ENCODE results near the gene ATG13. TPM values are rescaled to one million over a fixed set of nuclear protein-coding genes. Genes with fewer than 3 reads are reported as not detected.

Gene ATG13
- total RNA-seq, 1 donor from 2014 or later = 51.3 TPM

DNA sequence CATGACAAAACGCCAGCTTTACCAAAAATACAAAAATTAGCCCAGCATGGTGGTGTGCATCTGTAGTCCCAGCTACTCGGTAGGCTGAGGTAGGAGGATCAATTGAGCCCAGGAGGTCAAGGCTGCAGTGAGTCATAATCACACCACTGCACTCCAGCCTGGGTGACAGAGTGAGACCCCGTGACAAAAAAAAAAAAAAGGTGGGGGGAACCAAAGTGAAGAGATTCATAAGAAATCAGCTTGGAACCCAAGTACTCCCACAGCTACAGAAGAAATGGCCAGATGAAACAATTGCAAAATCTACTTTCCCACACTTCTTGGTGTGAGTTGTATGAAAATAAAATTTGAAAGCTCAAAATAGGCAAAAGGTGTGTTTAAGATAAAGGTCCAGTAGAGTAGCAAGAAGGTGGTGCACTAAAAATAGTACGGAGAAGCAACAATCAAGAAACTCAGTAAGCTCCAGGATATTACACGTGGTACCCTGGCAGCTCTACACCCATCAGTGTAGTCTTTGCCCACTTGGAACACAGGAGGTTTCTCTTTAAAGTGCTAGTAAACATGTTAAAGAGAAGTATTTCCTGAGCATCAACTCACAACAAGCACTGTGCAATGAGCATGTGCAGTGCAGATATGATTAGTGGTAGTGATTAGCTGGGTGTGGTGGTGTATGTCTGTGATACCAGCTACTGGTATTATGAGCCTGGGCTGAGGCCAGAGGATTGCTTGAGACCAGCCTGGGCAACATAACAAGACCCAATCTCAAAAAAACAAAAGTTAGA, 5.6 kb upstream of the ATG13 start:
- Mint-ChIP-seq H3K27ac (ENCODE audit: unreplicated experiment) (no peak overlapping the region), H3K4me3 (peak overlapping the region; percentile 10), H3K27me3 (ENCODE audit: low read depth) (no peaks in the 10 kb centered on the region), H3K9me3 (no peaks in the 10 kb centered on the region), H3K4me1 (peaks cover 6% of the 10 kb centered on the region), H3K36me3 (ENCODE audit: low read depth) (no peaks in the 10 kb centered on the region)
- no peak for TF ChIP-seq CTCF (conservative IDR thresholded peaks at IDR 0.05)
- no peak for DNase-seq (ENCODE audit: low read depth, low spot score)

GRCh38 chr11:46612326-46612725, 5.0 kb upstream of the ATG13 start:
- H3K27me3 Mint-ChIP-seq (ENCODE audit: low read depth) = no peaks in the 10 kb centered on the region
- H3K27ac Mint-ChIP-seq (ENCODE audit: unreplicated experiment) = no peak overlapping the region
- peaks cover 8% of the 10 kb centered on the region for H3K4me1 Mint-ChIP-seq
- H3K9me3 Mint-ChIP-seq = no peaks in the 10 kb centered on the region
- no peak overlapping the region for H3K4me3 Mint-ChIP-seq
- no peak for TF ChIP-seq CTCF (conservative IDR thresholded peaks at IDR 0.05)
- no peaks in the 10 kb centered on the region for H3K36me3 Mint-ChIP-seq (ENCODE audit: low read depth)
- no peak for DNase-seq (ENCODE audit: low read depth, low spot score)

GRCh38 chr11:46615756-46616155, 1.6 kb upstream of the ATG13 start:
- TF ChIP-seq CTCF (conservative IDR thresholded peaks at IDR 0.05) = no peak
- DNase-seq (ENCODE audit: low read depth, low spot score) = no peak
- Mint-ChIP-seq H3K4me1 (peaks cover 24% of the 10 kb centered on the region), H3K27ac (ENCODE audit: unreplicated experiment) (no peak overlapping the region), H3K36me3 (ENCODE audit: low read depth) (no peaks in the 10 kb centered on the region), H3K4me3 (peak overlapping the region; percentile 94), H3K9me3 (no peaks in the 10 kb centered on the region), H3K27me3 (ENCODE audit: low read depth) (no peaks in the 10 kb centered on the region)

DNA sequence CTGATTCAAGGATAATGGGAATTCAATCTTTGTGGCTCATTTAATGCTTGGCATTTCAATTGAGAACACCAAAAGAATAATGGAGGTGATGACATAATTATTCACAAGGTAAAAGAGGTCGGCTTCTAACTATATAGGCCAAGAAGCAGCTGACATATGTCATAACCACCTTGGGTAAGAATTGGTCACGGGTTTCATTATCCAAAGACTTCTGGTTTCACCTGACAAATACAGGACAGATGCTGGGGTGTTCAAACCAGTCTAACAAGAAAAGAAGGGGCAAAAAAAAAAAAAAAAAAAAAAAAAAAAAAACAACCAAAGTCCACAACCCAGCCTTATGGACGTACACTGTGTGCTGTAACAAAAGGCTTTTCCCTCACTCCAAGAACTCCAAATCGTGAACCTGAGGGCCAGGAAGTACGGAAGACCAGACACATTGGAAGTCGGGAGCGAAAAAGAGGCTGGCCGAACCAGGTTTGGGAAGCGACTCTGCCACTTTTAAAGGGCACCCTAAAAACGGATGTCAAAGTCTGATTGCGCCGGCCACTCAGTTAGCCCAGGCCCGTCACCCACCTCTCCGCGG, 711 bp upstream of the ATG13 start:
- peaks cover 24% of the 10 kb centered on the region for H3K4me1 Mint-ChIP-seq
- peak overlapping the region; percentile 89 for H3K27ac Mint-ChIP-seq (ENCODE audit: unreplicated experiment)
- no peaks in the 10 kb centered on the region for H3K36me3 Mint-ChIP-seq (ENCODE audit: low read depth)
- no peaks in the 10 kb centered on the region for H3K9me3 Mint-ChIP-seq
- H3K4me3 Mint-ChIP-seq = peak overlapping the region; percentile 94
- DNase-seq (ENCODE audit: low read depth, low spot score) = no peak
- no peaks in the 10 kb centered on the region for H3K27me3 Mint-ChIP-seq (ENCODE audit: low read depth)
- no peak for TF ChIP-seq CTCF (conservative IDR thresholded peaks at IDR 0.05)

DNA sequence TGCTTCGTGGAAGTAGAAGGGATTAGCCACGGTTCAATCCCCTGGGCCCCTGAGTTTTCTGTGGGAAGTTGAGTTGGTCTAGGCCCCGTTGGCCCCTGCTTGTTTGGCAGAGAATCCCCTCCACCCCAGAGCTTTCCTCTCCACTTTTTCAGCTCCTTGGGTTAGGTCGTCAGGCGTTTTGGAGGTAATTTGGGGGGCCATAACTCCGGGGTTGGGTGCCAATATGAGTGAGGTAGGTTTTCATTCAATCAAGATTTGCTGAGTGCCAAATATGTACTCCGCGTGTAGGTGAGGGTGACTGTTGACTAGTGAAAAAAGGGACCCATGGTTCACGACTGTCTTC, 590 bp downstream of the ATG13 start:
- no peaks in the 10 kb centered on the region for H3K27me3 Mint-ChIP-seq (ENCODE audit: low read depth)
- peak overlapping the region; percentile 94 for H3K4me3 Mint-ChIP-seq
- H3K27ac Mint-ChIP-seq (ENCODE audit: unreplicated experiment) = peak overlapping the region; percentile 100
- no peaks in the 10 kb centered on the region for H3K9me3 Mint-ChIP-seq
- peak; percentile 16 for TF ChIP-seq CTCF (conservative IDR thresholded peaks at IDR 0.05)
- no peak for DNase-seq (ENCODE audit: low read depth, low spot score)
- H3K36me3 Mint-ChIP-seq (ENCODE audit: low read depth) = no peaks in the 10 kb centered on the region
- peaks cover 24% of the 10 kb centered on the region for H3K4me1 Mint-ChIP-seq

Measured in neural crest cell (in vitro differentiated cells).